MCF 10A (cell line): ENCODE data around the gene ELANE. TPM values are rescaled to one million over a fixed set of nuclear protein-coding genes. Genes with fewer than 3 reads are reported as not detected.

Experiments
- BruUV-seq: library from RNA; stranded (reverse); fragments of 400-500 nt; replicated peaks from 2 replicates; lab custom pipeline; 2021; lab: Mats Ljungman, UMichigan
- CTCF ChIA-PET: fragments of 300-600 bp; sonication (Branson Sonifier 250); formaldehyde crosslinking; extraction: SDS; loops from one replicate; lab custom pipeline; 2021; ENCODE audit warnings: antibody characterized with exemption, inconsistent platforms; lab: Yijun Ruan, JAX
- POLR2A ChIA-PET: fragments of 300-600, 350-650 bp; sonication (Branson Sonifier 250); formaldehyde crosslinking; extraction: SDS; loops from one replicate; lab custom pipeline; 2020; ENCODE audit warnings: antibody characterized with exemption, inconsistent platforms; lab: Yijun Ruan, JAX
- DNase-seq: peaks from one replicate; pipeline ENCODE4 v3.0.0-alpha.2; 2018; ENCODE audit not compliant: unreplicated experiment
- H3K27ac Mint-ChIP-seq: one replicate; pipeline ENCODE4 v1.8.0; 2022; ENCODE audit warnings: mild to moderate bottlenecking, low read depth, mixed read lengths; ENCODE audit not compliant: unreplicated experiment
- H3K27me3 Mint-ChIP-seq: one replicate; pipeline ENCODE4 v1.8.0; 2022; ENCODE audit warnings: mixed read lengths; ENCODE audit not compliant: insufficient read depth, unreplicated experiment
- H3K36me3 Mint-ChIP-seq: one replicate; pipeline ENCODE4 v1.8.0; 2022; ENCODE audit warnings: mild to moderate bottlenecking, moderate library complexity, mixed read lengths; ENCODE audit not compliant: insufficient read depth, unreplicated experiment
- H3K4me1 Mint-ChIP-seq: one replicate; pipeline ENCODE4 v1.8.0; 2022; ENCODE audit warnings: mixed read lengths; ENCODE audit not compliant: insufficient read depth, unreplicated experiment
- H3K4me3 Mint-ChIP-seq: one replicate; pipeline ENCODE4 v1.8.0; 2022; ENCODE audit warnings: mild to moderate bottlenecking, moderate library complexity, mixed read lengths; ENCODE audit not compliant: unreplicated experiment
- H3K9me3 Mint-ChIP-seq: one replicate; pipeline ENCODE4 v1.8.0; 2022; ENCODE audit warnings: mixed read lengths; ENCODE audit not compliant: unreplicated experiment
- intact Hi-C: fragments of 100-400 bp; cut with micrococcal nuclease; formaldehyde crosslinking; loops from 2 replicates; pipeline ENCODE4 v1.14.1; 2022
- total RNA-seq: library from RNA; stranded (reverse); gene quantifications from 2 replicates; pipeline ENCODE4 v1.2.3, GENCODE V29; 2022
- TF ChIP-seq, protein P1 (sequence below): fragments of 200-600 bp; IDR thresholded peaks from one replicate; pipeline ENCODE4 v1.8.0; 2022; ENCODE audit warnings: antibody characterized with exemption, mild to moderate bottlenecking; ENCODE audit not compliant: unreplicated experiment

Gene ELANE
- total RNA-seq, 1 experiment from 2014 or later: not detected

DNA sequence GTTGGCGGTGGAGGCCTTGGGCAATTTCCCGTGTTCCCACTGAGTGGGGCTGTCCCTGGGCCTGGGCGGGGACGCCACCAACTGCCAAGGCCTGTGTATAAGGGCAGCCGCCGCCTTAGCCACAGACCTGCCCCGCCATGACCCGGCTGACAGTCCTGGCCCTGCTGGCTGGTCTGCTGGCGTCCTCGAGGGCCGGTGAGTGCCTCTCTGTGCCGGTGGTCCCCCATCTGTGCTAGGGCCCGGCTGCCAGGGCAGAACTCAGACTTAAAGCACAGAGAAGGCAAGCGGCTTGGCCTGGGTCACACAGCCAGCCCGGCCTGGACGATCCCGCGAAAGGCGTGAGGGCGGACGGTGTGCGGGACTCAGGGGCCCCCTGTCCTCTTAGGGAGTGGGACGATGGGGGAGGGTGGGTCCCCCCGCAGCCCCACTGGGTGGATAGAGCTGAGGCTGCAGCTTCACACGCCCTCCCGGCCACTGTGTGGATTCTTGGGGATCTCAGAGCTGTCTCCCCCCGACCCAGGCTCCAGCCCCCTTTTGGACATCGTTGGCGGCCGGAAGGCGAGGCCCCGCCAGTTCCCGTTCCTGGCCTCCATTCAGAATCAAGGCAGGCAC lies 24.3 kb upstream of the ELANE start, which contains the start of gene AZU1:
Gene AZU1, plus strand, starts transcription at position 128 of the 612 bp plus-strand sequence. Its CDS starts 10 bp downstream, at position 138.
- H3K27me3 Mint-ChIP-seq: no peaks in the 10 kb centered on the region
- CTCF ChIA-PET: no interaction called here
- no peaks in the 10 kb centered on the region for H3K9me3 Mint-ChIP-seq

GRCh38 chr19:829129-829758 lies 22.9 kb upstream of the ELANE start:
- Mint-ChIP-seq H3K4me1 (no peaks in the 10 kb centered on the region), H3K36me3 (no peaks in the 10 kb centered on the region), H3K27ac (no peak overlapping the region), H3K27me3 (no peaks in the 10 kb centered on the region), H3K4me3 (no peak overlapping the region), H3K9me3 (no peaks in the 10 kb centered on the region)
- BruUV-seq: no TSS peak
- POLR2A ChIA-PET: no interaction called here
- TF ChIP-seq, protein P1, sequence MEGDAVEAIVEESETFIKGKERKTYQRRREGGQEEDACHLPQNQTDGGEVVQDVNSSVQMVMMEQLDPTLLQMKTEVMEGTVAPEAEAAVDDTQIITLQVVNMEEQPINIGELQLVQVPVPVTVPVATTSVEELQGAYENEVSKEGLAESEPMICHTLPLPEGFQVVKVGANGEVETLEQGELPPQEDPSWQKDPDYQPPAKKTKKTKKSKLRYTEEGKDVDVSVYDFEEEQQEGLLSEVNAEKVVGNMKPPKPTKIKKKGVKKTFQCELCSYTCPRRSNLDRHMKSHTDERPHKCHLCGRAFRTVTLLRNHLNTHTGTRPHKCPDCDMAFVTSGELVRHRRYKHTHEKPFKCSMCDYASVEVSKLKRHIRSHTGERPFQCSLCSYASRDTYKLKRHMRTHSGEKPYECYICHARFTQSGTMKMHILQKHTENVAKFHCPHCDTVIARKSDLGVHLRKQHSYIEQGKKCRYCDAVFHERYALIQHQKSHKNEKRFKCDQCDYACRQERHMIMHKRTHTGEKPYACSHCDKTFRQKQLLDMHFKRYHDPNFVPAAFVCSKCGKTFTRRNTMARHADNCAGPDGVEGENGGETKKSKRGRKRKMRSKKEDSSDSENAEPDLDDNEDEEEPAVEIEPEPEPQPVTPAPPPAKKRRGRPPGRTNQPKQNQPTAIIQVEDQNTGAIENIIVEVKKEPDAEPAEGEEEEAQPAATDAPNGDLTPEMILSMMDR: no peak
- DNase-seq: no peak
- intact Hi-C loops: no loop called here
- CTCF ChIA-PET: no interaction called here

More for the DNA sequence above, 24.3 kb upstream of the ELANE start, which contains the start of gene AZU1:
- Mint-ChIP-seq H3K27ac (no peak within 1 kb of the TSS), H3K4me3 (no peak within 1 kb of the TSS), H3K36me3 (no peaks in the 10 kb centered on the region), H3K4me1 (peaks cover 6% of the 10 kb centered on the region)
- POLR2A ChIA-PET: no interaction called here
- intact Hi-C loops: no loop called here
- BruUV-seq: no TSS peak
- TF ChIP-seq, protein P1: no peak
- peak; percentile 32 for DNase-seq

- Mint-ChIP-seq H3K4me1 (no peaks in the 10 kb centered on the region), H3K27ac (no peak overlapping the region), H3K36me3 (no peaks in the 10 kb centered on the region), H3K9me3 (no peaks in the 10 kb centered on the region), H3K27me3 (peaks cover 16% of the 10 kb centered on the region), H3K4me3 (no peak overlapping the region)
- TF ChIP-seq, protein P1: no peak
- intact Hi-C loops: no loop called here
- no TSS peak for BruUV-seq
- ChIA-PET POLR2A (interaction anchor here (0.6 kb wide), 1 partner anchor 8 kb away, joined by 3 read pairs; no protein-coding TSS in a partner anchor), CTCF (no interaction called here)
- DNase-seq: no peak
These were observed 20.4 kb upstream of the ELANE start for GRCh38 chr19:831407-832369.

DNA sequence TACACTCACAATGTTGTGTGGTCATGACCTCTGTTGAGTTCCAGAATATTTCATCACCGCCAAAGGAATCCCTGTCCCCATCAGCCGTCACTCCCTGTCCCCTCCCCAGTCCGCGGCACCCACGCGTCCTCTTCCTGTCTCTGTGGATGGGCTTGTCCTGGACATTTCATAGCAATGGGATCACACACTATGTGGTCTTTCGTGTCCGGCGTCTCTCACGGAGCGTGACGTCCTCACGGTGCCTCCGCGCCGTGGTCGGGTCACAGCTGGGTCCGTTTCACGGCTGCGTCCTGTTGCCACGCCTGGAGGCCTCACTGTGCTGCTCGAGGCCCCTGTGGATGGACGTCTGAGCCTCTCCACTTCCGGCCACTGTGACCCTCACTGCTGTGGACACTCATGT lies 17.9 kb upstream of the ELANE start:
- Mint-ChIP-seq H3K27ac (no peak overlapping the region), H3K27me3 (peaks cover 17% of the 10 kb centered on the region), H3K4me3 (no peak overlapping the region), H3K4me1 (no peaks in the 10 kb centered on the region), H3K9me3 (no peaks in the 10 kb centered on the region), H3K36me3 (no peaks in the 10 kb centered on the region)
- BruUV-seq: no TSS peak
- POLR2A ChIA-PET: no interaction called here
- DNase-seq: no peak
- CTCF ChIA-PET: no interaction called here
- TF ChIP-seq, protein P1: no peak
- intact Hi-C loops: no loop called here
